Epithelial cell of esophagus (primary cell): ENCODE results near the gene NEDD4L.

Source experiments
- DNase-seq: peaks from one replicate; pipeline ENCODE4 v3.0.0; 2010; ENCODE audit warnings: low read depth
- H3K4me3 ChIP-seq: 2 replicates; pipeline ENCODE4 v1.5.1; 2011; ENCODE audit warnings: mild to moderate bottlenecking, low read length, control low read depth
- CTCF ChIP-seq: IDR thresholded peaks from 2 replicates; pipeline ENCODE4 v1.5.1; 2011; ENCODE audit warnings: low read depth, mild to moderate bottlenecking, low read length, control low read depth, inconsistent platforms; ENCODE audit not compliant: insufficient read depth; ENCODE audit errors: missing control alignments

NEDD4L gene

GRCh38 chr18:58158008-58158407 is 114.0 kb downstream of the NEDD4L start:
- no peak for TF ChIP-seq CTCF
- no peak overlapping the region for H3K4me3 ChIP-seq
- peak; percentile 41 for DNase-seq

- TF ChIP-seq CTCF, result no peak
Measured at GRCh38 chr18:58158459-58158858, 114.4 kb downstream of the NEDD4L start.

GRCh38 chr18:58161659-58162058 is 117.6 kb downstream of the NEDD4L start:
- DNase-seq, result peak; percentile 34
- no peak for TF ChIP-seq CTCF
- no peak overlapping the region for H3K4me3 ChIP-seq

More at GRCh38 chr18:58158459-58158858, 114.4 kb downstream of the NEDD4L start:
- H3K4me3 ChIP-seq, result no peak overlapping the region
- DNase-seq, result no peak

GRCh38 chr18:58162127-58162526 is 118.1 kb downstream of the NEDD4L start:
- no peak for DNase-seq
- H3K4me3 ChIP-seq, result no peak overlapping the region
- no peak for TF ChIP-seq CTCF

GRCh38 chr18:58163004-58163590 is 119.1 kb downstream of the NEDD4L start:
- TF ChIP-seq CTCF, result no peak
- no peak overlapping the region for H3K4me3 ChIP-seq
- DNase-seq, result no peak

GRCh38 chr18:58166278-58166844 is 122.3 kb downstream of the NEDD4L start:
- no peak for TF ChIP-seq CTCF
- H3K4me3 ChIP-seq, result no peak overlapping the region
- no peak for DNase-seq

- no peak overlapping the region for H3K4me3 ChIP-seq
- no peak for TF ChIP-seq CTCF
- DNase-seq, result no peak
Measured at GRCh38 chr18:58167073-58167472, 123.0 kb downstream of the NEDD4L start.
